Measurements from ENCODE around the gene NDUFB6. TPM values are rescaled to one million over a fixed set of nuclear protein-coding genes. Genes with fewer than 3 reads are reported as not detected.
"Not testable (repeated sequence)": the region's sequence is repeated elsewhere in the genome, so short reads cannot be mapped to it uniquely, and the experiment has no call there.

Gene NDUFB6
- total RNA-seq: 10 to 100 TPM; 47.3 to 71.1 (median 55.9) TPM

DNA sequence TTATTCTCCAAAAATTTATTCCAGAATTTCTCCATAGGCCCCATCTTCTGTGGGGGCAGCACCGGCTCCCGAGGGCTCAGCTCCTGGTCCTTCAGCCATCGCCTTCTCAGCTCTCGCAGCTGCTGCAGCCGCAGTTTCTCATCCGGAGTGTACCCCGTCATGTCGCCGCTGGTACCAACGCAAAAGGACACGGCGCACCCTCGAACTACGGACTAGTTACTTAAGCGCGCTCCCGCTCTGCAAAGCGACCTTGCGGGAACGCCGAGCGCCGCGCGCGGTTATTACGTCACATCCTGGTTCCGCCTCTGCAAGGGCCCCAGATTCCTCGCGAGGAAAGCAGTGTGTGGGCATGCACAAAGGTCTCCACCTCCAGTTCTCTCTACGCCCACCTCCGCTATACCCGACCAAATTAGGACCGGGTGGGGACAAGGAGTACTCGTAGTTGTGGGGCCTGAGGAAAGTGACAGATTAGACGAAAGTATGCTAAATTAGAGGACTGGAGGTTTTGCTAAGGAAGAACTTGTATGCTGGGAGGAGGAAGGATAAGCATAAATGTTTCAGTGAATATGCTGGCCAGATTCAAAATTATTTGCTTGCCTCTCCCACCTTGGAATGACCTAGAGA is at the start of gene NDUFB6:
TSS of gene NDUFB6 (minus strand) at position 260 of the 624 bp plus-strand sequence. CDS start at position 161, 99 bp downstream.
- Histone ChIP-seq H3K9me3 (no peaks in the 10 kb centered on the region), H3K27ac (peak within 1 kb of the TSS; percentile 90 to 97 (median 93)), H3K4me1 (peaks cover 2 to 47% (median 15%) of the 10 kb centered on the region in 3 donors), H3K36me3 (peaks cover 0 to 20% of the 10 kb centered on the region in 2 donors), H3K4me3 (peak within 1 kb of the TSS; percentile 91 to 98), H3K27me3 (no peaks in the 10 kb centered on the region)
- WGBS, 2 donors (ENCODE audit: low coverage in 1 of 2): 0% methylated on average over 1 to 2 of the region's 36 CpGs
- TF ChIP-seq POLR2A (IDR thresholded peaks at IDR 0.05) (peak; percentile 68 to 77), EP300 (IDR thresholded peaks at IDR 0.05) (no peak), POLR2AphosphoS5 (IDR thresholded peaks at IDR 0.05) (peak; percentile 95), CTCF (IDR thresholded peaks at IDR 0.05) (no peak)
- peak; percentile 98 for ATAC-seq

DNA sequence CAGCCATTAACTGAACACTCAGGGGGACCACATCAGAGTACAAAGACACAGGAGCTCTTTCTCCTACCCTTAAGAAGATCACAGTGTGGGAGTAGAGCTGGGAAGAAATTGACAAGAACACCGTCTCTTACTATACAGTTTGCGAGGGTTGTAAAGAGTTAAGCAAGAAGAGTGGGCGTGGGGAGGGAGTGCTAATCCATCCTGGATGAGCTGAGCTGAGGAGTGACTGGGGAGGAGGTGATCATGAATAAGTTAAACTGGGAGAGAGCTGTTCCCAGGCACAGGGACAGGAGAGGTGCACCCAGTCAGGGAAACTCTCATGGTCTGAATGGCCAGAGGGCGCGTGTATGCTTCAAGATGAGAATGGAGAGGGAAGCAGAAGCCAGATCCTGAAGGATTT is 45.3 kb upstream of the NDUFB6 start:
- H3K27me3 ChIP-seq: peaks cover 21% of the 10 kb centered on the region
- H3K36me3 ChIP-seq: no peaks in the 10 kb centered on the region
- H3K4me1 ChIP-seq: no peaks in the 10 kb centered on the region
- H3K4me3 ChIP-seq: no peak overlapping the region
- no peak for ATAC-seq
- 69 to 80% methylated on average over 1 to 5 of the region's 5 CpGs for WGBS, 2 donors (ENCODE audit: low coverage in 1 of 2)
- no peak for TF ChIP-seq POLR2A (IDR thresholded peaks at IDR 0.05)
- no peak for TF ChIP-seq CTCF (IDR thresholded peaks at IDR 0.05)
- no peak for TF ChIP-seq EP300 (IDR thresholded peaks at IDR 0.05)
- no peak for TF ChIP-seq POLR2AphosphoS5 (IDR thresholded peaks at IDR 0.05)
- no peaks in the 10 kb centered on the region for H3K9me3 ChIP-seq
- H3K27ac ChIP-seq: no peak overlapping the region

DNA sequence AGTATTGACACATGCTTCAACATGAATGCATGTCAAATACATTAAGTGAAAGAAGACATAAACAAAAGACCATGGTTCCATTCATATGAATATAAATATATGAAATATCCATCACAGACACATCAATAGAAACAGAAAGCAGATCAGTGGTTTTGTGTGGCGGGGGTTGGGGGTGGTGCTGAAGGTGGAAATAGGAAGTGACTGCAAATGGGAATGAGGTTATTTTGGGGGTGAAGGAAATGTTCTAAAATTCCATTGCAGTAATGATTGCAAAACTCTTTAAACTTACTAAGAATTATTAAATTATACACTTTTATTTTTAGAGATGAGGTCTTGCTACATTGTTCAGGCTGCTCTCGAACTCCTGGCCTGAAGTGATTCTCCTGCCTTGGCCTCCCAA is 33.9 kb upstream of the NDUFB6 start:
- 67 to 80% methylated on average over 1 to 2 of the region's 2 CpGs for WGBS, 2 donors (ENCODE audit: low coverage in 1 of 2)
- Histone ChIP-seq H3K4me3 (no peak overlapping the region), H3K4me1 (no peaks in the 10 kb centered on the region), H3K9me3 (no peaks in the 10 kb centered on the region), H3K27ac (no peak overlapping the region), H3K27me3 (peaks cover 4% of the 10 kb centered on the region), H3K36me3 (no peaks in the 10 kb centered on the region)
- TF ChIP-seq CTCF (IDR thresholded peaks at IDR 0.05) (no peak), POLR2AphosphoS5 (IDR thresholded peaks at IDR 0.05) (no peak), POLR2A (IDR thresholded peaks at IDR 0.05) (no peak), EP300 (IDR thresholded peaks at IDR 0.05) (no peak)
- no peak for ATAC-seq

- ATAC-seq: no peak
- H3K4me1 ChIP-seq: no peaks in the 10 kb centered on the region
- H3K36me3 ChIP-seq: no peaks in the 10 kb centered on the region
- H3K27ac ChIP-seq: no peak overlapping the region
- no peaks in the 10 kb centered on the region for H3K9me3 ChIP-seq
- TF ChIP-seq CTCF (IDR thresholded peaks at IDR 0.05) (no peak), POLR2A (IDR thresholded peaks at IDR 0.05) (no peak), EP300 (IDR thresholded peaks at IDR 0.05) (no peak), POLR2AphosphoS5 (IDR thresholded peaks at IDR 0.05) (no peak)
- no peak overlapping the region for H3K4me3 ChIP-seq
- H3K27me3 ChIP-seq: no peaks in the 10 kb centered on the region
- 60 to 71% methylated on average over 7 to 9 of the region's 12 CpGs for whole genome bisulfite sequencing, 2 donors (ENCODE audit: low coverage in 1 of 2)
These were observed 31.2 kb upstream of the NDUFB6 start for GRCh38 chr9:32603914-32604852.

GRCh38 chr9:32599021-32599420 is 26.1 kb upstream of the NDUFB6 start:
- H3K27ac ChIP-seq, H3K9me3 ChIP-seq, H3K27me3 ChIP-seq, H3K36me3 ChIP-seq, H3K4me1 ChIP-seq, H3K4me3 ChIP-seq, ATAC-seq: not testable (repeated sequence)
- 66 to 86% methylated on average over 3 of the region's 3 CpGs for WGBS, 2 donors (ENCODE audit: low coverage in 1 of 2)

All from gastroesophageal sphincter (tissue), 4 donors.